GM12878 (cell line): Measurements from ENCODE around the gene REG1B. TPM values are rescaled to one million over a fixed set of nuclear protein-coding genes. Genes with fewer than 3 reads are reported as not detected.

Experiments used
- IKZF1 ChIP-seq: fragments of 450-650 bp; conservative IDR thresholded peaks from 2 replicates; pipeline ENCODE4 v1.6.1; 2017; ENCODE audit warnings: antibody characterized with exemption, mild to moderate bottlenecking
- SREBF1 ChIP-seq: IDR thresholded peaks from 2 replicates; pipeline ENCODE4 v1.6.1; 2012; ENCODE audit warnings: mild to moderate bottlenecking, low read length
- USF2 ChIP-seq: IDR thresholded peaks from 2 replicates; pipeline ENCODE4 v1.6.1; 2011; ENCODE audit warnings: low read depth, low read length, improper control_type of control experiment, borderline replicate concordance
- WRNIP1 ChIP-seq: IDR thresholded peaks from 2 replicates; pipeline ENCODE4 v1.6.1; 2011; ENCODE audit warnings: low read depth, low read length, improper control_type of control experiment, borderline replicate concordance
- polyA plus RNA-seq, 11 experiments: library from polyadenylated mRNA; depleted of rRNA in 4 of 11; unstranded in 6 of 11; stranded (reverse) in 5 of 11; fragments of >200 nt; fragmentation: Nextera tagmentation in 4 of 11; fragmentation: Illumina TruSeq in 1 of 11; extraction: Ambion mirVana in 4 of 11; extraction: Trizol in 1 of 11; gene quantifications; 1 replicate in 1 of 11; 2 replicates in 10 of 11; pipeline versions ENCODE4 v1.2.1 to v1.2.3, GENCODE V29; 2011 to 2016; ENCODE audit warnings: inconsistent platforms in 2 of 11, missing spikeins in 2 of 11, low read depth in 1 of 11
- total RNA-seq, 4 experiments: library from RNA; depleted of rRNA in 3 of 4; stranded (reverse); fragments of >200 nt in 3 of 4; fragmentation: Illumina TruSeq in 1 of 4; extraction: Trizol in 1 of 4; gene quantifications; 2 replicates each; pipeline versions ENCODE4 v1.2.1 to v1.2.3, GENCODE V29; 2013 to 2021
- TF ChIP-seq, protein P1 (sequence below): fragments of 450-650 bp; IDR thresholded peaks from 2 replicates; pipeline ENCODE4 v1.6.1; 2017; ENCODE audit warnings: mild to moderate bottlenecking, moderate library complexity
- TF ChIP-seq, protein P2 (sequence below): IDR thresholded peaks from 2 replicates; pipeline ENCODE4 v1.6.1; 2011; ENCODE audit warnings: borderline replicate concordance, low read depth, mild to moderate bottlenecking, moderate library complexity, low read length; ENCODE audit not compliant: insufficient read depth, poor library complexity, severe bottlenecking

The REG1B gene
- total and polyA plus RNA-seq, 10 of the 15 experiments (the other 5 are each of a cell fraction or from before 2014, with no cell fraction given) = 2.7 TPM; not detected in 9

DNA sequence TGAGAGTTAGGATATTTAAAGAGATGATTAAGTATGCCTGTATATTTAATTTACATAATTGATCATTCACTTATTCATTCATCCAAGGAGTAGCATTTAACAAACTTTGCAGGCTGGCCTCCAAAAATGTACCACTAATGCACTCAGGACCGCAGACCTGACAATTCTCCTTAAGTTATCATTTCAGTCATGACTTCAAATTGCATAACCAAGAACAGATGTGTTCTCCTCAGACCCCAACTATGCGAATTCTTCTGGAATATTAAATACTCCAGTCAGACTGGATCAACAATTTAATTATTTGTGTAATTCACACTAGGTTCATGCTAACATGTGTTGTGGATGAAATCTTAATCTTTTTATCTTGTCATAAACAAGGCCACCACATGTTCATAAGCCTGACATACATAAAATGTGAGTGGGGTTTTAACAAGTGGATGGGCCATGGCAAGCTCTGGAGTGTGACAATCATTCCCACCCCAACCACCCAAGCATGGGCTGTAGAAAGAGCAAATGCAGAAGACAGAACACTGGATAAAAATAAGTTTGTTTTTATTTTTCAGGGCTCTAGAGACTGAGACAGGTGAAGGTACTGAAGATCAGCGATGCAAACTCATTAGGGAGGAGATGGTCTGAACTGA is 3.2 kb downstream of the REG1B start (continued):
- TF ChIP-seq, protein P1, sequence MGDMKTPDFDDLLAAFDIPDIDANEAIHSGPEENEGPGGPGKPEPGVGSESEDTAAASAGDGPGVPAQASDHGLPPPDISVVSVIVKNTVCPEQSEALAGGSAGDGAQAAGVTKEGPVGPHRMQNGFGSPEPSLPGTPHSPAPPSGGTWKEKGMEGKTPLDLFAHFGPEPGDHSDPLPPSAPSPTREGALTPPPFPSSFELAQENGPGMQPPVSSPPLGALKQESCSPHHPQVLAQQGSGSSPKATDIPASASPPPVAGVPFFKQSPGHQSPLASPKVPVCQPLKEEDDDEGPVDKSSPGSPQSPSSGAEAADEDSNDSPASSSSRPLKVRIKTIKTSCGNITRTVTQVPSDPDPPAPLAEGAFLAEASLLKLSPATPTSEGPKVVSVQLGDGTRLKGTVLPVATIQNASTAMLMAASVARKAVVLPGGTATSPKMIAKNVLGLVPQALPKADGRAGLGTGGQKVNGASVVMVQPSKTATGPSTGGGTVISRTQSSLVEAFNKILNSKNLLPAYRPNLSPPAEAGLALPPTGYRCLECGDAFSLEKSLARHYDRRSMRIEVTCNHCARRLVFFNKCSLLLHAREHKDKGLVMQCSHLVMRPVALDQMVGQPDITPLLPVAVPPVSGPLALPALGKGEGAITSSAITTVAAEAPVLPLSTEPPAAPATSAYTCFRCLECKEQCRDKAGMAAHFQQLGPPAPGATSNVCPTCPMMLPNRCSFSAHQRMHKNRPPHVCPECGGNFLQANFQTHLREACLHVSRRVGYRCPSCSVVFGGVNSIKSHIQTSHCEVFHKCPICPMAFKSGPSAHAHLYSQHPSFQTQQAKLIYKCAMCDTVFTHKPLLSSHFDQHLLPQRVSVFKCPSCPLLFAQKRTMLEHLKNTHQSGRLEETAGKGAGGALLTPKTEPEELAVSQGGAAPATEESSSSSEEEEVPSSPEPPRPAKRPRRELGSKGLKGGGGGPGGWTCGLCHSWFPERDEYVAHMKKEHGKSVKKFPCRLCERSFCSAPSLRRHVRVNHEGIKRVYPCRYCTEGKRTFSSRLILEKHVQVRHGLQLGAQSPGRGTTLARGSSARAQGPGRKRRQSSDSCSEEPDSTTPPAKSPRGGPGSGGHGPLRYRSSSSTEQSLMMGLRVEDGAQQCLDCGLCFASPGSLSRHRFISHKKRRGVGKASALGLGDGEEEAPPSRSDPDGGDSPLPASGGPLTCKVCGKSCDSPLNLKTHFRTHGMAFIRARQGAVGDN = no peak
- TF ChIP-seq WRNIP1 = no peak
- no peak for TF ChIP-seq SREBF1
- no peak for TF ChIP-seq IKZF1
- TF ChIP-seq, protein P2, sequence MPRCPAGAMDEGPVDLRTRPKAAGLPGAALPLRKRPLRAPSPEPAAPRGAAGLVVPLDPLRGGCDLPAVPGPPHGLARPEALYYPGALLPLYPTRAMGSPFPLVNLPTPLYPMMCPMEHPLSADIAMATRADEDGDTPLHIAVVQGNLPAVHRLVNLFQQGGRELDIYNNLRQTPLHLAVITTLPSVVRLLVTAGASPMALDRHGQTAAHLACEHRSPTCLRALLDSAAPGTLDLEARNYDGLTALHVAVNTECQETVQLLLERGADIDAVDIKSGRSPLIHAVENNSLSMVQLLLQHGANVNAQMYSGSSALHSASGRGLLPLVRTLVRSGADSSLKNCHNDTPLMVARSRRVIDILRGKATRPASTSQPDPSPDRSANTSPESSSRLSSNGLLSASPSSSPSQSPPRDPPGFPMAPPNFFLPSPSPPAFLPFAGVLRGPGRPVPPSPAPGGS = no peak
- TF ChIP-seq USF2 = no peak
